Keratinocyte (primary cell): ENCODE data around the gene DIP2C. TPM values are rescaled to one million over a fixed set of nuclear protein-coding genes. Genes with fewer than 3 reads are reported as not detected.

Experiments used
- DNase-seq: peaks from one replicate; pipeline ENCODE4 v3.0.0-alpha.2; 2011; ENCODE audit warnings: low read depth, missing footprints, low spot score
- FAIRE-seq: peaks from 2 replicates; lab custom pipeline; 2011; peaks lifted over from hg19 to GRCh38; lab: Jason Lieb, UNC
- H2AFZ ChIP-seq: 2 replicates; pipeline ENCODE4 v1.6.0; 2012; ENCODE audit warnings: low read length, control low read depth, inconsistent platforms; ENCODE audit not compliant: control insufficient read depth
- H3K27ac ChIP-seq: 2 replicates; pipeline ENCODE4 v1.5.1; 2011; ENCODE audit warnings: low read length; ENCODE audit not compliant: control insufficient read depth, insufficient read depth
- H3K27me3 ChIP-seq: 3 replicates; pipeline ENCODE4 v1.6.0; 2011; ENCODE audit warnings: low read length; ENCODE audit not compliant: control insufficient read depth, insufficient read depth; ENCODE audit errors: extremely low read depth
- H3K36me3 ChIP-seq, 2 experiments: 2 replicates in 1 of 2; 3 replicates in 1 of 2; pipeline ENCODE4 v1.5.1; 2011; ENCODE audit warnings: low read length in 2 of 2, mild to moderate bottlenecking in 1 of 2; ENCODE audit not compliant: control insufficient read depth in 2 of 2, insufficient read depth in 2 of 2; ENCODE audit errors: extremely low read depth in 1 of 2
- H3K4me1 ChIP-seq: 3 replicates; pipeline ENCODE4 v1.5.1; 2011; ENCODE audit warnings: low read length; ENCODE audit not compliant: control insufficient read depth, insufficient read depth; ENCODE audit errors: extremely low read depth
- H3K4me2 ChIP-seq: 3 replicates; pipeline ENCODE4 v1.6.0; 2011; ENCODE audit warnings: low read depth, low read length; ENCODE audit not compliant: control insufficient read depth, insufficient read depth; ENCODE audit errors: extremely low read depth
- H3K4me3 ChIP-seq, 3 experiments: fragments of 200-600 bp in 1 of 3; sonication (generic) in 1 of 3; 2 replicates in 2 of 3; 3 replicates in 1 of 3; pipeline ENCODE4 v1.5.1; 2011 to 2016; ENCODE audit warnings: low read length in 3 of 3, mild to moderate bottlenecking in 3 of 3, control low read depth in 2 of 3, inconsistent platforms in 1 of 3, low read depth in 1 of 3, mixed read lengths in 1 of 3, mixed run types in 1 of 3, moderate library complexity in 1 of 3; ENCODE audit not compliant: control insufficient read depth in 2 of 3, insufficient read depth in 2 of 3; ENCODE audit errors: extremely low read depth in 1 of 3
- H3K79me2 ChIP-seq: 2 replicates; pipeline ENCODE4 v1.6.0; 2012; ENCODE audit warnings: low read length; ENCODE audit not compliant: control insufficient read depth, insufficient read depth
- H3K9ac ChIP-seq: 3 replicates; pipeline ENCODE4 v1.6.0; 2011; ENCODE audit warnings: low read length; ENCODE audit not compliant: control insufficient read depth, insufficient read depth; ENCODE audit errors: extremely low read depth
- H3K9me1 ChIP-seq: 3 replicates; pipeline ENCODE4 v1.6.0; 2011; ENCODE audit warnings: low read length; ENCODE audit not compliant: control insufficient read depth, insufficient read depth; ENCODE audit errors: extremely low read depth
- H3K9me3 ChIP-seq: 2 replicates; pipeline ENCODE4 v1.5.1; 2012; ENCODE audit warnings: low read depth, low read length; ENCODE audit not compliant: control insufficient read depth
- H4K20me1 ChIP-seq: 3 replicates; pipeline ENCODE4 v1.6.0; 2011; ENCODE audit warnings: low read length; ENCODE audit not compliant: control insufficient read depth, insufficient read depth; ENCODE audit errors: extremely low read depth
- CTCF ChIP-seq, 3 experiments: IDR thresholded peaks in 1 of 3; conservative IDR thresholded peaks in 1 of 3; optimal IDR thresholded peaks in 1 of 3; 2 replicates in 2 of 3; 3 replicates in 1 of 3; pipeline versions ENCODE3 to v1.5.1; 2011; ENCODE audit warnings: low read length in 3 of 3, mild to moderate bottlenecking in 3 of 3, moderate library complexity in 2 of 3, control low read depth in 1 of 3, inconsistent platforms in 1 of 3; ENCODE audit not compliant: insufficient read depth in 2 of 3; ENCODE audit errors: extremely low read depth in 1 of 3
- EZH2 ChIP-seq: IDR thresholded peaks from one replicate; pipeline ENCODE4 v1.6.1; 2012; ENCODE audit warnings: inconsistent platforms, mild to moderate bottlenecking, low read length, moderate library complexity
- dilution Hi-C: fragments of 300-500 bp; cut with MboI; formaldehyde crosslinking; loops from one replicate; pipeline ENCODE4 v1.7.0; 2020; ENCODE audit warnings: low sequenced_read_pairs; ENCODE audit not compliant: extremely low pct_ligation_motif_present
- polyA plus RNA-seq, 5 experiments: library from polyadenylated mRNA; depleted of rRNA in 3 of 5; stranded (reverse) in 3 of 5; stranded (forward) in 1 of 5; unstranded in 1 of 5; fragments of >200 nt; gene quantifications; 1 replicate in 1 of 5; 2 replicates in 3 of 5; 3 replicates in 1 of 5; pipeline versions ENCODE4 v1.2.1 to v1.2.3, GENCODE V29; 2011 to 2012; ENCODE audit warnings: missing spikeins in 2 of 5, low read depth in 1 of 5, low replicate concordance in 1 of 5

Gene DIP2C
- polyA plus RNA-seq, 1 donor (not counting 4 experiments of a cell fraction or from before 2014, with no cell fraction given), result 1.3 TPM

GRCh38 chr10:500876-501275 lies 188.6 kb downstream of the DIP2C start:
- no peak for TF ChIP-seq EZH2
- TF ChIP-seq CTCF (optimal IDR thresholded peaks at IDR 0.05 in 1 of 3, IDR thresholded peaks at IDR 0.05 in 1 of 3, conservative IDR thresholded peaks at IDR 0.05 in 1 of 3; ENCODE audit: extremely low read depth in 1 of 3, insufficient read depth in 2 of 3, low read length in 3 of 3), result no peak
- no peak overlapping the region for H2AFZ ChIP-seq
- H3K9me1 ChIP-seq, result no peaks in the 10 kb centered on the region
- no peaks in the 10 kb centered on the region for H3K79me2 ChIP-seq
- no peaks in the 10 kb centered on the region for H3K9me3 ChIP-seq
- no peak overlapping the region for H3K4me2 ChIP-seq
- H3K27ac ChIP-seq, result no peak overlapping the region
- dilution Hi-C loops, result no loop called here
- H3K27me3 ChIP-seq, result peaks cover 2% of the 10 kb centered on the region
- FAIRE-seq (no peak), DNase-seq (no peak)
- H3K36me3 ChIP-seq, result no peaks in the 10 kb centered on the region
- no peaks in the 10 kb centered on the region for H4K20me1 ChIP-seq
- no peak overlapping the region for H3K9ac ChIP-seq
- H3K4me3 ChIP-seq, result no peak overlapping the region
- H3K4me1 ChIP-seq, result no peaks in the 10 kb centered on the region

GRCh38 chr10:499991-500390 lies 189.5 kb downstream of the DIP2C start:
- Histone ChIP-seq H3K27me3 (peaks cover 2% of the 10 kb centered on the region), H3K4me1 (no peaks in the 10 kb centered on the region), H3K4me2 (no peak overlapping the region), H2AFZ (no peak overlapping the region), H3K9me1 (no peaks in the 10 kb centered on the region), H3K79me2 (no peaks in the 10 kb centered on the region), H3K4me3 (no peak overlapping the region), H3K9ac (no peak overlapping the region), H4K20me1 (no peaks in the 10 kb centered on the region), H3K27ac (no peak overlapping the region), H3K36me3 (no peaks in the 10 kb centered on the region), H3K9me3 (no peaks in the 10 kb centered on the region)
- no peak for TF ChIP-seq CTCF (optimal IDR thresholded peaks at IDR 0.05 in 1 of 3, IDR thresholded peaks at IDR 0.05 in 1 of 3, conservative IDR thresholded peaks at IDR 0.05 in 1 of 3; ENCODE audit: extremely low read depth in 1 of 3, insufficient read depth in 2 of 3, low read length in 3 of 3)
- TF ChIP-seq EZH2, result no peak
- dilution Hi-C loops, result no loop called here
- no peak for FAIRE-seq
- no peak for DNase-seq
